ENCODE results near the gene PSG6. TPM values are rescaled to one million over a fixed set of nuclear protein-coding genes. Genes with fewer than 3 reads are reported as not detected.
"Not testable (repeated sequence)": the region's sequence is repeated elsewhere in the genome, so short reads cannot be mapped to it uniquely, and the experiment has no call there.

Gene PSG6
- not detected in 2 replicates for polyA plus RNA-seq (2014; cell fraction: cytosol; rRNA removed)
- not detected in 2 replicates for polyA plus RNA-seq (2014; cell fraction: nucleus; rRNA removed)

DNA sequence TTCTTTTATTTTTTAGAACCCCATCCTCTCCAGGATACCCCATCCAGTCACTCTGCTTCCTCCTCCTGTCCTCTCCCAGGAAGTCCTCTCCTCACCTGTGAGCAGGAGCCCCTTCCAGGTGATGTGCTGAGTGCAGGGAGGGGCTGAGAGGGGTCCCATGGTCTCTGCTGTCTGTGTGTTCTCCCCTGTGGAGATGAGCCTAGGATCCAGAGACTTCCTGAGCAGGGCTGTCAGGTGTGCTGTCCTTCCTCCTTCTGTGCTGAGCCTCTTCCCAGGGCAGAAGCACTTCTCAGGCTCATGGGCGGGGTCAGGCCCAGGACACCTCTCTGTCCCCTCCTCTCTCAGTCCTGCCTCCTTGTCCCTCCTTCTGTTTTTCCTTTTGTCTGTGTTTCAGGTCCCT, at the start of gene PSG6:
Gene PSG6, minus strand, starts transcription at position 261 of the 400 bp plus-strand sequence. Its CDS starts 102 bp downstream, at position 159.
- not testable (repeated sequence) for DNase-seq (ENCODE audit: low spot score)

DNA sequence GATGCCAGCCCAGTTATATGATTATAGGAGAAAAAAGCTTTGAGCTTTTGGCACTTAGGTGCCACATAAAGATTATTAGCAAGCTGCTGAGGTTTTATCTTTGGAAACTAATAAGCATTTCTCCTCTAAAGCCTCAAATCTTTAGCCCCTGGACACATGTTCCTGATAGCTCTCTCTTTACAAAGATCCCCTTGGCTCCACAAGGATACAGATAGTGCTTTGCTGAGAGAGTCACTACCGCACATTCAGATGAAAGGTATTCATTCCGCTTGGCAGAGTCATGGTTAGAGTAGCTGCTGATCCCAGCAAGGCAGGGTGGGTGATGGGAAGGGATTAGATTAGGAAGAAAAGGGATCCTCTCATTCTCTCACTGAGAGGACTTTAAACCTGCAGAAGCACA, 47.5 kb upstream of the PSG6 start:
- no peak for DNase-seq (ENCODE audit: low spot score)

DNA sequence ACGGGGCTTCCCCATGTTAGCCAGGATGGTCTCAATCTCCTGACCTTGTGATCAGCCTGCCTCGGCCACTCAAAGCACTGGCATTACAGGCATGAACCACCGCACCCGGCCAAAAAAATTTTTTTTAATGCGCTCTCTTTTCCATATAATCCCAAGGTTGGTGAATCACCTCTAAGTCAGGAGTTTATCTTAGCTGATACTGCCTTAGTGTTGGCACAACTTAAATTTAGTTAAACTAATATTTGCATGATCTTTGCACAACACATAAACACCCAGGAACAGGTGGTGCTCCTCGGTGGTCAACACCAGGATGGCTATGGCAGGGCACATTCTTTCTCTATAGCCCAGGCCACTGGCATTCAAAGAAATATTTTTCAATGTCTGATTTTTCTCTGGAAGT, 43.4 kb upstream of the PSG6 start:
- DNase-seq (ENCODE audit: low spot score), result no peak

DNA sequence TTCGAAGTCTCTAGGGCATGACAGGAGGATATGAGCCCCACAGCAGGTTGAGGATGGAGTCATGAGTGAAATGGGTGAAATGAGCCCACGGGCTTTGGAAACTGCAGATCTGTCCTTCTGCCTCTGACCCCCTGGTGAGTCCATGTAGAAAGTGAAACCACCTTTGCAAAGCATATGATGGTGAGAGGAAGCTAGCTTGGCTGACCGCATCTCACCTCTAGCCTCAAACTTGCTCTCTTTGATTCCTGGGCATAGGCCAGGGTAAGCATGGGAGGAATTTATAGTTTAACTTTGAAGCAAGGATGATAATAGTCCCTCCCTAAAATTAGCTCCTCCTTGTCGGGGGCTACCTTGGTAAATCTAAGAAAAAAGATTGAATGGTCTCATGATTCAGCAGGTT, 34.4 kb upstream of the PSG6 start:
- not testable (repeated sequence) for DNase-seq (ENCODE audit: low spot score)

DNA sequence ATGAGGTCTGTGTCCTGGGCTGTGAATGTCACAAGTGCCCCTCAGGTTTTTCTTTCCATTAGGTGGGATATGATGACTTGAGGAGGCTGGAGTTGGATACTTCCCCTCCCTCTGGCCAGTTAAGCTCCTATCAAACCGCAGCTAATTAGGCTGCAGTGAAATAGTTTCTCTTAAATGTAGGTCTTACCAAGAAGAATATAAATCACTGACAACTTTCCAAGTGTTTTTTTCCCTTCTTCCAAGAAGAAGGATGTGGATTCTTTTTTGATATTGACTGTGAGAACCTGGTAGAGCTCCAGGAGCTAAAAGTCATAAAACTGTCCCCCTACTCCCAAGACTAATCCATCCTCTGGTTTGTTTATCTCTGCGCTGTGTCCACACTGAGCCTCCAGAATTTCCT, 33.8 kb upstream of the PSG6 start:
- not testable (repeated sequence) for DNase-seq (ENCODE audit: low spot score)

DNA sequence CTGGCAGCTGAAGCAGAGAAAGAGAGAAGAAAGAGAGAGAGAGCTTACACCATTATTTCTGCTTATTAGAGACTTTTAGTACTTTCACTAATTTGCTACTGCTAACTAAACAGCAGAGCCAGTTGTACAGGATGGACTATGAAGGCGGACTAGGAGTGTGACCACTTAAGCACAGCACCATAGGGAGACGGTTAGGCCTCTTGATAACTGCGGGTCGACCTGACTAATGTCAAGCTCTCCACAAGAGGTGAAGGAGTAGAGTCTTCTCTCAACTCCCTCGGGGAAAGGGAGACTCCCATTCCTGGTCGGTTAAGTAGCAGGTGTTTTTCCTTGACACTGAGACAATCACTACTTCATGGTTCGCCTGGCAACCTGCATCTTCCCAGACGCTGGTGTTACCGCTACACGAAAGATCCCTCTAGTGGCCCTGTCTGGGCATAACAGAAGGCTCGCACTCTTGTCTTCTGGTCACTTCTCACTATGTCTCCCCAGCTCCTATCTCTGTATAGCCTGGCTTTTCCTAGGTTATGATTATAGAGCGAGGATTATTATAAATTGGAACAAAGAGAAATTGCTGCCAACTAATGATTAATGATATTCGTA, 24.6 kb upstream of the PSG6 start:
- no peak for DNase-seq (ENCODE audit: low spot score)

DNA sequence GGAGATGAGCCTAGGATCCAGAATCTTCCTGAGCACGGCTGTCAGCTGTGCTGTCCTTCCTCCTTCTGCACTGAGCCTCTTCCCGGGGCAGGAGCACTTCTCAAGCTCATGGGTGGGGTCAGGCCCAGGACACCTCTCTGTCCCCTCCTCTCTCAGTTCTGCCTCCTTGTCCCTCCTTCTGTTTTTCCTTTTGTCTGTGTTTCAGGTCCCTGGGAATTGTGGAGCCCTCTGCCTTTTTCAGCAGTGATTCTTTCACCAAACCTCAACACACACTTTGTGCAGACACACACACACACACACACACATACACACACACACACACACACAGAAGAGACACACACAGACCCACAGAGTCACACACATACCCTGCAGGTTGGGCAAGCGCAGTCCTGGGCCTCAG, 19.4 kb upstream of the PSG6 start, which contains the start of gene PSG7:
Gene PSG7, minus strand, starts transcription at position 101 of the 400 bp plus-strand sequence. CDS start 131 bp downstream, outside the sequence.
- DNase-seq (ENCODE audit: low spot score), result not testable (repeated sequence)

DNA sequence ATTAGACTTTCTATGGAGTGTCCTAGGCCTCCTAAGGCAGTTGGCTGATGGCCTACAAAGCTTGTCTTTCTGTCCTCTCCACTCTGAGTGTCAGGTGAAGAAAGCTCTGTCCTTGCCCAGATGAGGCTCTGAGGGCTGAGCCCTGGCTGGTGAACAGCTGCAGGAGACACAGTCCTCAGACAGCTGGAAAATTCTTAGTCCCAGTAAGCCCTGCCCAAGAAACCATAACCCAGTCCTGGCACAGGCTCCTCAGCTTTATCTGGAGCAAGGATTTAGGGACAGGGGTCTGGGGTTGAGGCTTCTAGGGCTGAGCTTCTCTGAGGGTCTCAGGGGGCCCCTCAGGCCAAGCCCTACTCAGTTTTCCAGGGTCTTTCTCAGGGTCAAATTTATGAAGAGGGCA, 17.0 kb upstream of the PSG6 start:
- DNase-seq (ENCODE audit: low spot score), result not testable (repeated sequence)

DNA sequence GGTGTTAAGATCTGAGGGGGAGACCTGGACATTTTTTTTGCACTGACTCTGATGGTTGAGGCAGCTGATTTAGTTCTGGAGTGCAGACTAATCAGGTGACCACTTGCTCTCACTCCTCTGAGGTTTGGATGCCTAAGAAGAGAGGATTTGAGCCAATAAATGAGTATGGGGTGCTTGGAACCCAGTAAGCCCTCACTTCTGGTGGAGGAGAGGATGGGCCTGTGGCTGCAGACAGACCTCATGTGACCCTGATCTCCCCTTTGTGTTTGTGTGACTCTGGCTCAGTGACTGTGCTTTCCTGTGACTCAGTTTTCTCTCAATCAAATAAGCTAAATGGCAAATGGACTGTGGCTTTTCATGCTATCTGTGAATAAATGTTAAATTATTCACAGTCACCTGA, 16.5 kb upstream of the PSG6 start:
- not testable (repeated sequence) for DNase-seq (ENCODE audit: low spot score)

DNA sequence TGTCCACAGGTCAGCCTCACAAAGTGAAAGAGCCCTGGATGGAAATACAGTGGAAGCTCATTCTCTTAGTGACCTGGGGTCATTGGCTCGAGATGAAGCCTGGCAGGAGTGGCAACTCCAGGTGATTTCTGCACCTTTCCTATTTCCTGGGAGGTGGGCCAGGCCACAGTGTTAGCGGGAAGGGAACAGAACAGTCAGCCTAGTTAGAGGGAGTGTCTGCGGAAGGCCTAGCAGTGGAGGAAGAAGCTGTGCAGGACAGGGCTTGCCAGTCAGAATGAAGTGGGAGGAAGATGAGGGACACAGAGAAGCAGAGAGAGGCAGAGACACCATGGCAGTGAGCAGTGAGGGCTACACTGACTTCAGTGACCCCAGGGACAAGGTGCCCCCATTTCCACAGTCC, 15.7 kb upstream of the PSG6 start:
- not testable (repeated sequence) for DNase-seq (ENCODE audit: low spot score)

DNA sequence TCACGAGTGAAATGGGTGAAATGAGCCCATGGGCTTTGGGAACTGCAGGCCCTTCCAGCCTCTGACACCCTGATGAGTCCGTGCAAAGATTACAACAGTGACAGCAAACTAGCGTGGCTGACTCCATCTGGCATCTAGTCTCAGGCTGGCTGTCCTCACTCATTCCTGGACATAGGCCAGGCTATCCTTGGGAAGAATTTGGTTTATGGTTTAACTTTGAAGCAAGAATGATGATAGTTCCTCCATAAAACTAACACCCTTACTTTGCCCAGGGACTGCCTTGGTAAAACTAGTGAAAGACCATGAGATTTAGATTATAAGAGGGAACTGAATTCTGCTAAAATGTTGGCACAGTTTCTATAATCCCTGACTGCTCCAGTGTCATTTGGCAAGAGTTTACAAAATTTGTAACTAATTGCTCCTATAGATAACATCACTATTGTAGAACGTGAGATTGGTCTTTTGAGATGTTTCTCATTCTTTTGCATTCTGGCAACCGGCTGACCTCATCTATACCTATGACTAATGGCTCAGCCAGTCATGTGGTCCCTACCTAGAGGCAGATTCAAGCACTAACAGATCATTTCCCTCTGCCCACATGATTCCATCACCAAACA, 14.9 kb upstream of the PSG6 start:
- not testable (repeated sequence) for DNase-seq (ENCODE audit: low spot score)

DNA sequence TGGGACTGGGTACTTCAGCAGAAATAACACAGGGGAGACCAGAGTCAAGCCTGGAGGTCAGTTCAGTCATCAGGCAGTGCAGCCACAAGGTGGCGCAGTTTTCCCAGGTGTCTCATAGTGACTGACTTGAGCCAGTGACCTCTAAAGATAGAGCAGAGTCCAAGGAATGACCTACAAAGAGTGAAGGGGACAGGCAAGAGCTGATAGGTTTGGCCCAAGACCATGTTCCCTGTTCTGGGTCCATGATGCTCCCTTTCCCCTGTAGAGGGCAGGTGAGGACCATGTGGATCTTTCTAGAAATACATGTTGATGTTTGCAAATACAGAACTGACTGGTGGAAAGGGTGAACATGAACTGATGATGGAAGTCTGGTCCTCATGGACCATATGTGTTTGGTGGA, 12.5 kb upstream of the PSG6 start:
- not testable (repeated sequence) for DNase-seq (ENCODE audit: low spot score)

DNA sequence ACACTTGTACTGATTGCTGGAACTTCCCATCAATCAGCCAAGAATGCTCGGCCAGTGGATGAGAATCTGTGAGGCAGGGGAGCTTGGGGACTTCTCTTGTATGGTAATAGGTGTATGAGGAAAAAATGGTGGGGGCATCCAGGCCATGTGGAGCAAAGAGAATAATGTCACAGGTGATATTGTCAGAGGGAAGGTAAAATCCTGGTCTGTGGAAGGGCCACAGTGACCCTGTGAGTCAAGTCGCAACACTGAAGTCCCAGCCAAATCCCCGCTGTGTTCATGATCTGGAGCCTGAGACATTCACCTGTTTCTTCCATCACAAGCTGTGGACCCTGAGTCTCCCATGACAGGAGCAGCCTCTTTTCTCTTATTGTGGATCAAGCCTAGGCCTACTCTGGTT, 11.2 kb upstream of the PSG6 start:
- DNase-seq (ENCODE audit: low spot score), result no peak

DNA sequence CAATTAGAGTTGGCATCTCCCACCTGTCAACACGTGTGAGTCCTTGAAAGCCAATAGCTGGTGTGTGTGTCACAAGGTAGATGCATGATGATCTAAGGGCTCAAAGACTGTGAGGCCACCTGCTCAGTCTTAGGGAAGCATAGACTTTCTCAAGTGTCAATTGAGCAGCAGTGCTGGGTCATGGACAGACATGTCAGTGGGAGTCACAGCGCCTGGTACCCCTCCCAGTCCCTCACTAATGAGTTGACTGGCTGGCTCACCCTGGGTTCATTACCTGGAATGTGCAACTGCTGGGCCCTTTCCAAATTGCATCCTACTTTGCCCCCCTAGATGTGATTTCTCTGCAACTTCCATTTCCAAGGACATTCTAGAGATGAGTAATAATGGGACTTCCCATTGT, 9.1 kb upstream of the PSG6 start:
- DNase-seq (ENCODE audit: low spot score), result no peak

DNA sequence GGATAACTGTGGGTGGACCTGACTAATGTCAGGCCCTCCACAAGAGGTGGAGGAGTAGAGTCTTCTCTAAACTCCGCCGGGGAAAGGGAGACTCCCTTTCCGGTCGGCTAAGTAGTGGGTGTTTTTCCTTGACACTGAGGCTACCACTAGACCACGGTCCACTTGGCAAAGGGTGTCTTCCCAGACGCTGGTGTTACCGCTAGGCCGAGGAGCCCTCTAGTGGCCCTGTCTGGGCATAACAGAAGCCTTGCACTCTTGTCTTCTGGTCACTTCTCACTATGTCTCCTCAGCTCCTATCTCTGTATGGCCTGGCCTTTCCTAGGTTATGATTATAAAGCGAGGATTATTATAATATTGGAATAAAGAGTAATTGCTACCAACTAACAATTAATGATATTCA, 5.4 kb upstream of the PSG6 start:
- not testable (repeated sequence) for DNase-seq (ENCODE audit: low spot score)

DNA sequence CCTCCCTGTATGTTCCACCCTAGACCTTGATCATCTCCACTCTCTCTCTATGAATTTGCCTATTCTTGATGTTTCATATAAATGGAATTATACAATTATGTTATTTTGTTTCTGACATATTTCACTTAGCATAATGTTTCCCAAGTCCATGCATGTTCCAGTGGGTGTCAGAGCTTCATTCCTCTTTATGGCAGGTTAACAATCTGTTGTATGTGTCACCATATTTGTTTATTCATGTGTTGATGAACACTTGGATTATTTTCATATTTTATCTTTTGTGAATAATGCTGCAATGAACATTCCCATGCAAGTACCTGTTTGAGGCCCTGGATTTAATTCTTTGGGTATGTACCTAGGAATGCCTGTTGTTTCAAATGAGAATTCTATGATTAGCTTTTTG, 3.3 kb upstream of the PSG6 start:
- not testable (repeated sequence) for DNase-seq (ENCODE audit: low spot score)

DNA sequence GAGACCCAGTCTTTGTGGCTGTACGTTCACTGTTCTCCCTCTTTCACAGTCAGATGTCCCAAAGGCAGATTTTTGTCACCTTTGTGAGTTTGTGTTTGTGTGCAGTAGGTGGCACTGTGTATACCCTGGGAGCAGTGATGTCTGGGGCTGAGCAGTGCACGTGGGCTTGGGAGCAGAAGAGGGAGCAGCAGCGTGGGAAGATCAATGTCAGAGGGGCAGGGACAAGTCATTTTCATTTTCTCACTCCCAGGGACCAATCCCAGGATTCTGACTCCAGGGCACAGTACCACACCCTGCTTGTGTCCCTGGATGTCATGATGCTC, 2.0 kb upstream of the PSG6 start:
- DNase-seq (ENCODE audit: low spot score), result no peak

DNA sequence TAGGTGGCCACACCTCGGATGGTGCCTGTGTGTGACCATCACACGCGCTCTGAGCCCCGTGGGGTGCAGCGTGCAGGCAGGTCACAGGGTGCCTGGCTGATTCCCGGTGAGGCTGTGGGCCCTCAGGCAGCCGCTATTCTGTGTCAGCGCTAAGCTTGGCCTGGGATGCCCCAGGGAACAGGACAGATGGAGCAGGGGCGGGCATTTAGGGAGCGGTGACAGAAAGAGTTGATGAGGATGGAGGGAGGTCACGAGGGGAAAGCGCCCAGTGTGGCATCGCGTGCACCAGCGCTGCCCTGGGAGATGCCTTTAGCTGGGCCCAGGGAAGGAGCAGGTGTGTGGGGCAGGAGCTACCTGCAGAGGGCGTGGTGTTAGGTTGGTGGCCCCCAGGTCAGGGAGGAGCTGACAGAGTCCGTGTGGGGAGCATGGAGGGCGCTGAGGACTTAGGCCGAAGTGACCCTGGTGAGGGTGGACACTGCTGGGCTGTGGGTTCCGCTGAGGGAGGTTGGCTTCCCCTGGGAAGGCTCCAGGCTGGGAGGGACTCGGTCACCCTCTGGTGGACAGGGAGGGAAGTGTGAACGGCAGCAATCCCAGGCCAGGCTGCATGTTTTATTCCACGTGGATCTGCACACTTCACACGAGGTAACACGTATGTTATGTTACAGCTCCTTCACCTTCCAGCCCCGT, 1.5 kb upstream of the PSG6 start:
- DNase-seq (ENCODE audit: low spot score), result not testable (repeated sequence)

DNA sequence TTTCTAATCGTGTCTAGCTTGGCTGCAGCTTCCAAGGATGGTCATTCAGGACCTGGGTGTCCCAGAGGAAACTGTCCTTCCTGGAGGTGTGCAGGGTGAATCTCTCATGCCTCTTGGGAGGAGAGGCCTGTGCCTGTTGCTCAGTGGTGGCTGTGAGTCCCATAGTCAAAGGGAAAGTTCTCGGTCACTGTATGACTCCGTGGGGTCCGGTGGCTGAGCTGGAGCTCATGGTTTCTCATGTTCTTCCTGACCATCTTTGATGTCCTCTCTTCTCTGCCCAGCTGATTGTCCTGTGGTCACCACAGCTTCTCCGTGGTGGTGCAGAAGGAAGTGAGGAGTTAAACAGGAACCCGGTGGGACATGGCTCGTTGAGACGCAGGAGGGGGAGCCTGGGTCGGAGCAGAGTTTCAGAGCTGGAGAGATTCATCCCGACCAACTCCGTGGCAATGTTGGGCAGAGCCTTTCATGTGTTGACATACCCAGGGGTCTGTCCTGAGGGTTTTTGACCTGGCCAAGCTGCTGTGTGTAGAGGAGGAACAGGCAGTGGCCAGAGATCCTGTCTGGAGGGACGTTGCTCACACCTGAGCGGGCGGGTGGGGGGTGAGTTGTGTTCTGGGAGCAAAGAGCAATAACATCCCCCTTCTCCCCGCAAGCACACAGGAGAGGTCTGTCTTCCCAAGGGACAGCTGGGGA, 829 bp upstream of the PSG6 start:
- DNase-seq (ENCODE audit: low spot score), result not testable (repeated sequence)

DNA sequence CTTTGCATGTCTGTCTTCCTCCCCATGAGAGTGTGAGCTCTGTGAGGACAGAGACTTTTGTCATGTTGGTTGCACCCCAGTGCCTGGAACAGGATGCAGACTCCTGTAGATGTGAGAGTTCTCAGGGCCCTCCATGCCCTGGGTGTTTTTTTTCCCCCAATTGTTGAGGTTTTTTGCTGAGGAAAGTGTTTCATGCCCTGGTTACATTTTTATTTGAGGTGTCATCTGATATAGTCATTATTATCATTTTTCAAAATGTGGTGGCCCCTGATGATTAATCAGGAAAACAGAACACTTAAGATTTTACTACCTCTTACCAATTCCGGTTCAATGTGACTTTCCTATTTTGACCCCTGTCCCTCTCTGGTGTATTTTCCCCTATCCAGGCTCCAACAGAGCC, 763 bp downstream of the PSG6 start:
- DNase-seq (ENCODE audit: low spot score), result not testable (repeated sequence)

DNA sequence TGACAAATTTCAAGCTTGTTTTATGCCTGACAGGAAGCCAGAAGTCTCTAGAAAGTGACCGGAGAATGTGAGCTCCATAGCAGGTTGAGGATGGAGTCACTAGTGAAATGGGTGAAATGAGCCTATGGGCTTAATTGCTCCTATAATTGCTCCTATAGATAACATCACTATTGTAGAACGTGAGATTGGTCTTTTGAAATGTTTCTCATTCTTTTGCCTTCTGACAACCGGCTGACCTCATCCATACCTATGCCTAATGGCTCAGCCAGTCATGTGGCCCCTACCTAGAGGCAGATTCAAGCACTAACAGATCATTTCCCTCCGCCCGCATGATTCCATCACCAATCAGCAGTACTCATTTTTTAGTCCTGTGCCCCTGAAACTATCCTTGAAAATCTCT, 4.2 kb downstream of the PSG6 start:
- DNase-seq (ENCODE audit: low spot score), result not testable (repeated sequence)

DNA sequence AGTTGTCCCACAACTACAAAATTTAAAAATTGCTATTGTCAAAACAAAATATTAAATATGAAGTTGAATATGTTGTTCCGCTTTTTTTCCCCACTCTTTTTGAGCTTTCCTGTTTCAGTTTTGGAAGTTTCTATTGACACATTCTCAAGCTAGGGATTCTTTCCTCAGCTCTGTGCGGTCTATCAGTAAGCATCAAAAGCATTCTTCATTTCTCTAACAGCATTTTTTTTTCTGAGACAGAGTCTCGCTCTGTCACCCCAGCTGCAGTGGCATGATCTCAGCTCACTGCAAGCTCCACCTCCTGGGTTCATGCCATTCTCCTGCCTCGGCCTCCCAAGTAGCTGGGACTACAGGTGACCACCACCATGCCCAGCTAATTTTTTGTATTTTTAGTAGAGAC, 4.8 kb downstream of the PSG6 start:
- not testable (repeated sequence) for DNase-seq (ENCODE audit: low spot score)
